ENCODE measurements around the gene ZP3. TPM values are rescaled to one million over a fixed set of nuclear protein-coding genes. Genes with fewer than 3 reads are reported as not detected.
"Not testable (repeated sequence)": the region's sequence is repeated elsewhere in the genome, so short reads cannot be mapped to it uniquely, and the experiment has no call there.

The ZP3 gene
- total and polyA plus RNA-seq, 2 experiments from 2014 or later = not detected

DNA sequence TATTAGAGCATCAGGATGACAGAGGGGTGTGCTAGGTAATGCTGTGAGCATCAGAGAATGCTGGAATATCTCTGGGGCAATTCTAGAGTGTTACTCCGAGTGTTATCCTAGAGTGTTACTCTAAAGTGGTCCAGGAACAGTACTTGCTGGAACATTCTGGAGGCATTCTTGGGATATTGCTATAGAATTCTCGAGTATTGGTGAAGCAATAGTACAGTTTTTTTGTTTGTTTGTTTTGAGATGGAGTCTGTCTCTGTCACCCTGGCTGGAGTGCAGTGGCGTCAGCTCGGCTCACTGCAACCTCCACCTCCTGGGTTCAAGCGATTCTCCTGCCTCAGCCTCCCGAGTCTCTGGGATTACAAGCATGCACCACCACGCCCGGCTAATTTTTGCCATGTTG is 27.9 kb upstream of the ZP3 start:
- Histone ChIP-seq H3K4me1 (ENCODE audit: insufficient read depth) (peaks cover 12% of the 10 kb centered on the region), H3K27me3 (no peaks in the 10 kb centered on the region), H3K4me2 (no peak overlapping the region), H4K20me1 (ENCODE audit: insufficient read depth, poor library complexity, severe bottlenecking) (no peaks in the 10 kb centered on the region), H3K9me2 (replicated peaks; ENCODE audit: insufficient read depth) (no peaks in the 10 kb centered on the region), H3K4me3 (no peak overlapping the region), H3K9me3 (ENCODE audit: low read depth) (no peaks in the 10 kb centered on the region), H2AFZ (no peak overlapping the region), H3K27ac (no peak overlapping the region), H3K36me3 (replicated peaks; ENCODE audit: insufficient read depth, low read depth) (no peaks in the 10 kb centered on the region), H3K79me2 (no peaks in the 10 kb centered on the region)
- TF ChIP-seq EZH2phosphoT487 (IDR thresholded peaks at IDR 0.05; ENCODE audit: low read depth, severe bottlenecking, unreplicated experiment) (no peak), EZH2 (IDR thresholded peaks at IDR 0.05; ENCODE audit: borderline replicate concordance) (no peak)
- TF ChIP-seq, protein P1, sequence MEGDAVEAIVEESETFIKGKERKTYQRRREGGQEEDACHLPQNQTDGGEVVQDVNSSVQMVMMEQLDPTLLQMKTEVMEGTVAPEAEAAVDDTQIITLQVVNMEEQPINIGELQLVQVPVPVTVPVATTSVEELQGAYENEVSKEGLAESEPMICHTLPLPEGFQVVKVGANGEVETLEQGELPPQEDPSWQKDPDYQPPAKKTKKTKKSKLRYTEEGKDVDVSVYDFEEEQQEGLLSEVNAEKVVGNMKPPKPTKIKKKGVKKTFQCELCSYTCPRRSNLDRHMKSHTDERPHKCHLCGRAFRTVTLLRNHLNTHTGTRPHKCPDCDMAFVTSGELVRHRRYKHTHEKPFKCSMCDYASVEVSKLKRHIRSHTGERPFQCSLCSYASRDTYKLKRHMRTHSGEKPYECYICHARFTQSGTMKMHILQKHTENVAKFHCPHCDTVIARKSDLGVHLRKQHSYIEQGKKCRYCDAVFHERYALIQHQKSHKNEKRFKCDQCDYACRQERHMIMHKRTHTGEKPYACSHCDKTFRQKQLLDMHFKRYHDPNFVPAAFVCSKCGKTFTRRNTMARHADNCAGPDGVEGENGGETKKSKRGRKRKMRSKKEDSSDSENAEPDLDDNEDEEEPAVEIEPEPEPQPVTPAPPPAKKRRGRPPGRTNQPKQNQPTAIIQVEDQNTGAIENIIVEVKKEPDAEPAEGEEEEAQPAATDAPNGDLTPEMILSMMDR (IDR thresholded peaks at IDR 0.05; ENCODE audit: poor library complexity) = no peak
- 85% methylated on average over 8 of the region's 8 CpGs for WGBS (ENCODE audit: low lambda C conversion rate, missing lambda C conversion rate)
- DNase-seq (ENCODE audit: low spot score) = no peak

DNA sequence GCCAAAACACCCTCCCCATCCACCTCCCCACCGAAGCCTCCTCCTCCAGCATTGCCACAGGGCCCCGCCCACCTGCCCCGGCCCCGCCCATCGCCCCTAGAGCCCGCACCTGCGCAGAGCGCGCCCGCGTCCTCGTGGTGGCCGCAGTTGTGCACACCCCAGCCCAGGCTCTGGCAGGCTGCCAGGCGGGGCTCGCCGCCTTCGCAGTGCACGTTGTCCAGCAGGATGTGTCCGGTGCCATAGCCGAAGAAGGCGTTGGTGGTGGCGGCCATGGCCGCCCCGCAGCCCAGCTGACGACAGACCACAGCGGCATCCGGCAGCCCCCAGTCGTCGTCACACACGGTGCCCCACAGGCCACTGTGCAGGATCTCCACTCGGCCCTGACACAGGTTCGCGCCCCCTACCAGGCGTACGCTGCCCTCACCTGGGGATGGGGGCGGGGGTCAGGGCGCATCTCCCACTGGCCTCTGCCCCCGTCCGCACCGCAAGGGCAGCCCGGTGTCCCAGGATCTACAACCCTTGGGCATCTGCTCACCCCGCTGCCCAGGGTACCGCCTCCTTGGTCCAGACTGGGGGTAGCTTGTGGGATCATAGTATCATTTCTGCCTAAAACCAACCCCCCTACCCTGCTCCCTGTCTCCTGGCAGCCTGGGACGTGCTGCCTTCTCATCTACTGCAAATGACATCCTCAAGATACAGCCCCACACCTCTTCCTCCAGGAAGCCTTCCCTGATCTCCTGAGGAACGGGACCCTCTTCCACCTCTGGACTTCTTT is 27.2 kb upstream of the ZP3 start:
- Histone ChIP-seq H3K36me3 (replicated peaks; ENCODE audit: insufficient read depth, low read depth) (no peaks in the 10 kb centered on the region), H3K79me2 (no peaks in the 10 kb centered on the region), H2AFZ (no peak overlapping the region), H3K9me2 (replicated peaks; ENCODE audit: insufficient read depth) (no peaks in the 10 kb centered on the region), H3K9me3 (ENCODE audit: low read depth) (no peaks in the 10 kb centered on the region), H3K27ac (no peak overlapping the region), H4K20me1 (ENCODE audit: insufficient read depth, poor library complexity, severe bottlenecking) (no peaks in the 10 kb centered on the region), H3K4me2 (no peak overlapping the region), H3K27me3 (no peaks in the 10 kb centered on the region), H3K4me1 (ENCODE audit: insufficient read depth) (peaks cover 11% of the 10 kb centered on the region), H3K4me3 (no peak overlapping the region)
- TF ChIP-seq, protein P1 (IDR thresholded peaks at IDR 0.05; ENCODE audit: poor library complexity) = no peak
- TF ChIP-seq EZH2 (IDR thresholded peaks at IDR 0.05; ENCODE audit: borderline replicate concordance) (no peak), EZH2phosphoT487 (IDR thresholded peaks at IDR 0.05; ENCODE audit: low read depth, severe bottlenecking, unreplicated experiment) (no peak)
- DNase-seq (ENCODE audit: low spot score) = no peak
- 80% methylated on average over 38 of the region's 45 CpGs for WGBS (ENCODE audit: low lambda C conversion rate, missing lambda C conversion rate)

GRCh38 chr7:76400248-76400647 is 24.5 kb upstream of the ZP3 start:
- no peaks in the 10 kb centered on the region for H4K20me1 ChIP-seq (ENCODE audit: insufficient read depth, poor library complexity, severe bottlenecking)
- H3K9me2 ChIP-seq (replicated peaks; ENCODE audit: insufficient read depth) = no peaks in the 10 kb centered on the region
- no peaks in the 10 kb centered on the region for H3K4me1 ChIP-seq (ENCODE audit: insufficient read depth)
- H3K27ac ChIP-seq = no peak overlapping the region
- no peak overlapping the region for H2AFZ ChIP-seq
- no peak overlapping the region for H3K4me2 ChIP-seq
- H3K36me3 ChIP-seq (replicated peaks; ENCODE audit: insufficient read depth, low read depth) = no peaks in the 10 kb centered on the region
- 95% methylated on average over 23 of the region's 23 CpGs for WGBS (ENCODE audit: low lambda C conversion rate, missing lambda C conversion rate)
- no peak overlapping the region for H3K4me3 ChIP-seq
- no peak for DNase-seq (ENCODE audit: low spot score)
- H3K9me3 ChIP-seq (ENCODE audit: low read depth) = no peaks in the 10 kb centered on the region
- no peaks in the 10 kb centered on the region for H3K79me2 ChIP-seq
- TF ChIP-seq, protein P1 (IDR thresholded peaks at IDR 0.05; ENCODE audit: poor library complexity) = no peak
- no peak for TF ChIP-seq EZH2 (IDR thresholded peaks at IDR 0.05; ENCODE audit: borderline replicate concordance)
- no peak for TF ChIP-seq EZH2phosphoT487 (IDR thresholded peaks at IDR 0.05; ENCODE audit: low read depth, severe bottlenecking, unreplicated experiment)
- no peaks in the 10 kb centered on the region for H3K27me3 ChIP-seq

GRCh38 chr7:76403097-76403496 is 21.7 kb upstream of the ZP3 start:
- H3K9me3 ChIP-seq (ENCODE audit: low read depth); H4K20me1 ChIP-seq (ENCODE audit: insufficient read depth, poor library complexity, severe bottlenecking); H3K79me2 ChIP-seq; H3K27ac ChIP-seq; H3K4me3 ChIP-seq; H3K36me3 ChIP-seq (replicated peaks; ENCODE audit: insufficient read depth, low read depth); H3K4me2 ChIP-seq; H2AFZ ChIP-seq; H3K9me2 ChIP-seq (replicated peaks; ENCODE audit: insufficient read depth); DNase-seq (ENCODE audit: low spot score); H3K27me3 ChIP-seq; H3K4me1 ChIP-seq (ENCODE audit: insufficient read depth): not testable (repeated sequence)
- 83% methylated on average over 8 of the region's 8 CpGs for WGBS (ENCODE audit: low lambda C conversion rate, missing lambda C conversion rate)

Data from hepatocyte (in vitro differentiated cells).